Tibial nerve (tissue), 4 donors: ENCODE results near the gene AXDND1. TPM values are rescaled to one million over a fixed set of nuclear protein-coding genes. Genes with fewer than 3 reads are reported as not detected.

Experiments used
- DNase-seq, 2 donors: peaks; one replicate each; pipeline ENCODE4 v3.0.0-alpha.2; 2019; ENCODE audit warnings: low spot score in 2 of 2
- H3K27ac ChIP-seq, 4 donors: fragments of 200-600 bp; sonication (generic) in 3 of 4; one replicate each; pipeline ENCODE4 v1.5.1; 2017 to 2019; ENCODE audit warnings: mild to moderate bottlenecking in 1 of 4
- H3K27me3 ChIP-seq, 2 donors: fragments of 200-600 bp; sonication (generic) in 1 of 2; one replicate each; pipeline versions ENCODE4 v1.5.1 to v1.6.0; 2017 to 2019
- H3K36me3 ChIP-seq, 3 donors: fragments of 200-600 bp; sonication (generic); one replicate each; pipeline ENCODE4 v1.5.1; 2018 to 2019
- H3K4me1 ChIP-seq, 4 donors: fragments of 200-600 bp; sonication (generic) in 3 of 4; one replicate each; pipeline ENCODE4 v1.5.1; 2017 to 2019
- H3K4me3 ChIP-seq, 4 donors: fragments of 200-600 bp; sonication (generic) in 3 of 4; one replicate each; pipeline ENCODE4 v1.5.1; 2017 to 2019; ENCODE audit warnings: mild to moderate bottlenecking in 1 of 4, moderate library complexity in 1 of 4
- H3K9me3 ChIP-seq, 4 donors: fragments of 200-600 bp; sonication (generic) in 3 of 4; one replicate each; pipeline ENCODE4 v1.5.1; 2017 to 2019
- CTCF ChIP-seq, 5 experiments: fragments of 200-600 bp in 3 of 5; fragments of 450-650 bp in 2 of 5; sonication (generic) in 3 of 5; IDR thresholded peaks; one replicate each; pipeline ENCODE4 v1.5.1; 2016 to 2019; ENCODE audit warnings: antibody characterized with exemption in 5 of 5, mild to moderate bottlenecking in 3 of 5, moderate library complexity in 2 of 5
- EP300 ChIP-seq, 2 donors: sonication (generic); formaldehyde crosslinking; IDR thresholded peaks; one replicate each; pipeline ENCODE4 v1.6.1; 2017; ENCODE audit warnings: antibody characterized with exemption in 2 of 2, mild to moderate bottlenecking in 1 of 2
- POLR2A ChIP-seq, 2 donors: fragments of 450-650 bp; IDR thresholded peaks; one replicate each; pipeline ENCODE4 v1.6.1; 2017; ENCODE audit warnings: antibody characterized with exemption in 2 of 2, mild to moderate bottlenecking in 2 of 2, moderate library complexity in 2 of 2
- WGBS, 2 donors: methylation state at CpG; one replicate each; pipeline ENCODE4 v1.1.5; 2018; 5-methylcytosine and 5-hydroxymethylcytosine counted together
- total RNA-seq, 4 donors: library from RNA; depleted of rRNA; stranded (reverse); fragments of >200 nt; gene quantifications; one replicate each; pipeline ENCODE4 v1.1.0, GENCODE V29; 2016

The AXDND1 gene
- total RNA-seq, 4 donors from 2014 or later = 0.22 to 1.7 (median 0.30) TPM; not detected in 1

DNA sequence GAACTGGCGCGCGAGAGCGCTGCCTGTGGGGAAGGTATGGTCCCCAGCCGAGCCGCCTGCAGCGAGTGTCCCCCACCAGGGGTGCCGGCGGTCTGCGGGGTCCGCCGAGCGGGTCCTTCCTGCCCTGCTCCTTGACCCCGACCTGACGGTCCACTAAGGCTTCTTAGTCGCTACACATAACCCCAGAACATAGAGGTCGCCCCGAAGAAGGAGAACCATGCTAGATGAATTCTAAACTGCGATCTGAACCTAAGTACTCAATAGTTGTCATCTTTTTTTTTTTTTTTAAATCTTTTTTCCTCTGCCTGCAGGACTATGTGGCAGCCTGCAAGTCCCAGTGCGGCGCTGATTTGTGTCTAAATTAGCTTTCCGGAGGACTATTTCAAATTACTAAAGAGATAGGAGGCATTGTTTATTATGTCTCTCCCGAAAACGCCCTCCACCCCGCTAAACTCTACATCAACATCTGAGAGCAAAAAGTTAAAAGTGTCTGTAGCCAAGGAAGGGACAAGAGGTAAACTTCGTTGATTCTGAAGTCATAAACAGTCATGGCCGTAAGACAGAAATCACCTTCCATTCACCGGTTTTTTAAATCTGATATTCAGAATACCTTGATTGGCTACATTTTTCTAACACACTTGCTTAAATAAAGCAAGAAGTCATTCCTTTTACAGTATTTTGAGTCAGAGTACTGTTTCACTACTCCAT lies 476 bp downstream of the AXDND1 start:
- Histone ChIP-seq H3K4me1 (peaks cover 0 to 9% (median 0%) of the 10 kb centered on the region in 4 donors), H3K9me3 (no peaks in the 10 kb centered on the region), H3K27ac (peak overlapping the region; percentile 86 to 95 (median 90)), H3K4me3 (peak overlapping the region; percentile 54 to 83 (median 68)), H3K36me3 (no peaks in the 10 kb centered on the region), H3K27me3 (no peaks in the 10 kb centered on the region)
- TF ChIP-seq POLR2A (IDR thresholded peaks at IDR 0.05) (peak in 1 of 2 donors; percentile 50), CTCF (IDR thresholded peaks at IDR 0.05) (peak in 2 of 5 experiments; percentile 1 to 2), EP300 (IDR thresholded peaks at IDR 0.05) (peak in 1 of 2 donors; percentile 2)
- no peak for DNase-seq
- 4 to 5% methylated on average over 28 of the region's 28 CpGs for WGBS, 2 donors

- H3K36me3 ChIP-seq = no peaks in the 10 kb centered on the region
- peaks cover 0 to 9% (median 0%) of the 10 kb centered on the region in 4 donors for H3K4me1 ChIP-seq
- WGBS, 2 donors = 2 to 3% methylated on average over 4 of the region's 4 CpGs
- H3K4me3 ChIP-seq = no peak overlapping the region
- H3K27ac ChIP-seq = no peak overlapping the region
- H3K9me3 ChIP-seq = no peaks in the 10 kb centered on the region
- peak in 1 of 2 donors; percentile 46 for DNase-seq
- TF ChIP-seq POLR2A (IDR thresholded peaks at IDR 0.05) (no peak), EP300 (IDR thresholded peaks at IDR 0.05) (no peak), CTCF (IDR thresholded peaks at IDR 0.05) (peak; percentile 57 to 79 (median 77))
- H3K27me3 ChIP-seq = no peaks in the 10 kb centered on the region
Measured at GRCh38 chr1:179369751-179370341, 4.1 kb downstream of the AXDND1 start.

DNA sequence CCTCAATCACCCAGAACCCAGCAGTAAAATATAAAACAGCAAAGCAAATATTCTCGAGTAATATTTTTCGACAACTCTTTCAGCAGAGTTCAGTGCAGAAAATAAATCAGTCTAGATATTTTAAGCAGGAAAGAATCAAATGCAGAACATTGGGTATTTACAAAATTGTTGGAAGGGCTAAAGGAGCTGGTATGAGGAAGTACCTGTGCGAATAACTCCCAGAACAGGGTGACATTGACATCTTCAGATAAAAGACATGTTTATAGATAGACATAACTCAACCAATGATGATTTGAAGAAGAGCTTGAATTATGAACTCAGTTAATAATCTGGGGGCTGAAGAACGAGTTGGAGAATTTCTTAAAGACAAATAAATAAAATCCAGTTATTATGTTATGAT lies 6.4 kb downstream of the AXDND1 start:
- no peak overlapping the region for H3K4me3 ChIP-seq
- no peak for TF ChIP-seq EP300 (IDR thresholded peaks at IDR 0.05)
- TF ChIP-seq CTCF (IDR thresholded peaks at IDR 0.05) = no peak
- no peak for TF ChIP-seq POLR2A (IDR thresholded peaks at IDR 0.05)
- H3K9me3 ChIP-seq = no peaks in the 10 kb centered on the region
- H3K36me3 ChIP-seq = no peaks in the 10 kb centered on the region
- no peak overlapping the region for H3K27ac ChIP-seq
- DNase-seq = no peak
- no peaks in the 10 kb centered on the region for H3K27me3 ChIP-seq
- WGBS, 2 donors = 80 to 84% methylated on average over 4 of the region's 4 CpGs
- peaks cover 0 to 6% (median 0%) of the 10 kb centered on the region in 4 donors for H3K4me1 ChIP-seq

DNA sequence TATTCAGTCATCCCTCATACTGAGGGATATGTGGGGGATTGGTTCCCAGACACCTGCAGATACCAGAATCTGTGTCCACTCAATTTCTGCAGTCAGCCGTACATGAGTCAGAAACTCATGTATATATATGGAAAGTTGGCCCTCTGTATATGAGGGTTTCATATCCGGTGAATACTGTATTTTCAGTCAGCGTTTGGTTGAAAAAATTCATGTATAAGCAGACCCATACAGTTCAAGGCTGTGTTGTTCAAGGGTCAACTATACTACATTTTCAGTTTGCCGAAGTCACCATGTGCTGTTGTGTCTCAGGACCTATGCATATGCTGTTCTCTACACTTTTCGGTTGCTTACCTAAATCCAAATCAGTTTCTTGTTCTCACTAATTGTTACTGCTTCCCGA lies 10.5 kb downstream of the AXDND1 start:
- H3K4me1 ChIP-seq = no peaks in the 10 kb centered on the region
- TF ChIP-seq CTCF (IDR thresholded peaks at IDR 0.05) (no peak), EP300 (IDR thresholded peaks at IDR 0.05) (no peak), POLR2A (IDR thresholded peaks at IDR 0.05) (no peak)
- H3K9me3 ChIP-seq = no peaks in the 10 kb centered on the region
- H3K4me3 ChIP-seq = no peak overlapping the region
- no peaks in the 10 kb centered on the region for H3K27me3 ChIP-seq
- H3K36me3 ChIP-seq = no peaks in the 10 kb centered on the region
- no peak for DNase-seq
- WGBS, 2 donors = 89 to 92% methylated on average over 6 of the region's 6 CpGs
- no peak overlapping the region for H3K27ac ChIP-seq

DNA sequence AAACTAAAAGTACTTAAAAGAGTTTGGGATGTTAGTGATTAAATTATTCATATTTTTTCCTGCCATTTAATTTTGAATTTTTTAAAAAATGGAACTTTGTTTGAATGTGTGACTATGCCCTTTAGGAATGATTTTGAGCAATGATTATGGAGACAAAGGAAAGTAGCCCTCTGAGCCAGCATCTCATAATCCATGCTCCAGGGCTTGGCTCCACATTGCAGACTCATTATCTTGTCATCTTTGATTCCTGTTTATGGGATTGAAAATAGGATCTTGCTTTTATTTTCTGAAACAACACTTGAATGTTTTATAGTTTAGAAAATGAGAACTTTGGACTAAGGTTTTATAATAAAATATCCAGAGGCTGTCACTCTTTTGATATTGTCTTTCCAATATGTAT lies 14.5 kb downstream of the AXDND1 start:
- no peaks in the 10 kb centered on the region for H3K9me3 ChIP-seq
- H3K4me3 ChIP-seq = no peak overlapping the region
- H3K36me3 ChIP-seq = no peaks in the 10 kb centered on the region
- H3K27me3 ChIP-seq = no peaks in the 10 kb centered on the region
- H3K27ac ChIP-seq = no peak overlapping the region
- TF ChIP-seq EP300 (IDR thresholded peaks at IDR 0.05) (no peak), POLR2A (IDR thresholded peaks at IDR 0.05) (no peak), CTCF (IDR thresholded peaks at IDR 0.05) (no peak)
- no peak for DNase-seq
- no peaks in the 10 kb centered on the region for H3K4me1 ChIP-seq
